Endothelial cell of umbilical vein (primary cell): Measurements from ENCODE around the gene COX10. TPM values are rescaled to one million over a fixed set of nuclear protein-coding genes. Genes with fewer than 3 reads are reported as not detected.

Experiments
- BruUV-seq: library from RNA; stranded (reverse); fragments of 400-500 nt; replicated peaks from 2 replicates; lab custom pipeline; 2021; lab: Mats Ljungman, UMichigan
- CTCF ChIA-PET: fragments of 300-600, 350-600 bp; sonication (Branson Sonifier 250); formaldehyde crosslinking; loops from one replicate; lab custom pipeline; 2021; ENCODE audit warnings: antibody characterized with exemption, inconsistent platforms; lab: Charles Lee
- POLR2A ChIA-PET: fragments of 300-600, 350-600 bp; sonication (Branson Sonifier 250); formaldehyde crosslinking; loops from one replicate; lab custom pipeline; 2021; ENCODE audit warnings: antibody characterized with exemption, inconsistent platforms; lab: Charles Lee
- DNase-seq: peaks from one replicate; pipeline ENCODE4 v3.0.0-alpha.2; 2011; ENCODE audit warnings: low read depth, low spot score
- FAIRE-seq: peaks from 2 replicates; lab custom pipeline; 2011; peaks lifted over from hg19 to GRCh38; lab: Jason Lieb, UNC
- H2AFZ ChIP-seq: 2 replicates; pipeline ENCODE4 v1.6.0; 2012; ENCODE audit warnings: low read depth, low read length, control low read depth, inconsistent platforms
- H3K27ac ChIP-seq: 2 replicates; pipeline ENCODE4 v1.5.1; 2011; ENCODE audit warnings: low read depth, mild to moderate bottlenecking, control low read depth, low read length, moderate library complexity; ENCODE audit not compliant: insufficient read depth
- H3K27me3 ChIP-seq, 2 experiments: 2 replicates each; pipeline versions ENCODE4 v1.6.0 to v1.6.1; 2011; ENCODE audit warnings: low read length in 2 of 2, mixed read lengths in 1 of 2; ENCODE audit not compliant: control insufficient read depth in 2 of 2, insufficient read depth in 2 of 2
- H3K36me3 ChIP-seq, 2 experiments: 2 replicates in 1 of 2; 3 replicates in 1 of 2; pipeline ENCODE4 v1.5.1; 2011; ENCODE audit warnings: low read length in 2 of 2, mild to moderate bottlenecking in 1 of 2, moderate library complexity in 1 of 2; ENCODE audit not compliant: control insufficient read depth in 2 of 2, insufficient read depth in 2 of 2; ENCODE audit errors: extremely low read depth in 1 of 2
- H3K4me1 ChIP-seq: 3 replicates; pipeline ENCODE4 v1.5.1; 2011; ENCODE audit warnings: mild to moderate bottlenecking, low read length; ENCODE audit not compliant: control insufficient read depth, insufficient read depth; ENCODE audit errors: extremely low read depth
- H3K4me2 ChIP-seq: 2 replicates; pipeline ENCODE4 v1.6.1; 2011; ENCODE audit warnings: low read length, control low read depth, mixed read lengths; ENCODE audit not compliant: insufficient read depth
- H3K4me3 ChIP-seq, 3 experiments: fragments of 200-600 bp in 1 of 3; sonication (generic), shearing (Covaris generic) in 1 of 3; replicated peaks in 1 of 3; 2 replicates each; pipeline ENCODE4 v1.5.1; 2011 to 2016; ENCODE audit warnings: control low read depth in 3 of 3, low read length in 3 of 3, mild to moderate bottlenecking in 2 of 3, inconsistent platforms in 1 of 3, low read depth in 1 of 3, moderate library complexity in 1 of 3; ENCODE audit not compliant: insufficient read depth in 1 of 3
- H3K79me2 ChIP-seq: 2 replicates; pipeline ENCODE4 v1.6.0; 2012; ENCODE audit warnings: low read length, inconsistent platforms; ENCODE audit not compliant: control insufficient read depth, insufficient read depth
- H3K9ac ChIP-seq: replicated peaks from 2 replicates; pipeline ENCODE3; 2011; ENCODE audit warnings: low read length, control low read depth; ENCODE audit not compliant: insufficient read depth; ENCODE audit errors: extremely low read depth
- H3K9me1 ChIP-seq: replicated peaks from 3 replicates; pipeline ENCODE4 v1.6.0; 2011; ENCODE audit warnings: mild to moderate bottlenecking, low read length; ENCODE audit not compliant: control insufficient read depth, insufficient read depth; ENCODE audit errors: extremely low read depth
- H3K9me3 ChIP-seq: replicated peaks from 2 replicates; pipeline ENCODE4 v1.5.1; 2012; ENCODE audit warnings: low read length, inconsistent platforms; ENCODE audit not compliant: control insufficient read depth, insufficient read depth
- H4K20me1 ChIP-seq: replicated peaks from 2 replicates; pipeline ENCODE3; 2011; ENCODE audit warnings: mild to moderate bottlenecking, low read length; ENCODE audit not compliant: control insufficient read depth, insufficient read depth; ENCODE audit errors: extremely low read depth
- EZH2 ChIP-seq: IDR thresholded peaks from 2 replicates; pipeline ENCODE4 v1.6.1; 2012; ENCODE audit warnings: borderline replicate concordance, low read depth, mild to moderate bottlenecking, moderate library complexity, low read length, inconsistent platforms; ENCODE audit not compliant: severe bottlenecking
- FOS ChIP-seq: IDR thresholded peaks from 2 replicates; pipeline ENCODE4 v1.6.1; 2011; ENCODE audit warnings: mild to moderate bottlenecking, low read length, moderate library complexity, borderline replicate concordance; ENCODE audit not compliant: insufficient read depth
- GATA2 ChIP-seq: IDR thresholded peaks from 2 replicates; pipeline ENCODE4 v1.7.0; 2011; ENCODE audit warnings: low read depth, mild to moderate bottlenecking, moderate library complexity, mixed read lengths, low read length; ENCODE audit not compliant: insufficient read length, insufficient read depth
- JUN ChIP-seq: IDR thresholded peaks from 2 replicates; pipeline ENCODE4 v1.6.1; 2011; ENCODE audit warnings: borderline replicate concordance, low read depth; ENCODE audit not compliant: insufficient read length, insufficient read depth
- MYC ChIP-seq: IDR thresholded peaks from one replicate; pipeline ENCODE4 v1.6.1; 2011; ENCODE audit warnings: mild to moderate bottlenecking, low read depth, low read length
- POLR2A ChIP-seq: IDR thresholded peaks from 2 replicates; pipeline ENCODE4 v1.6.1; 2012; ENCODE audit warnings: low read depth, mild to moderate bottlenecking, control low read depth, low read length
- POLR2AphosphoS5 ChIP-seq: IDR thresholded peaks from 2 replicates; pipeline ENCODE4 v1.6.1; 2012; ENCODE audit warnings: low read depth, mild to moderate bottlenecking, control low read depth, low read length, moderate library complexity; ENCODE audit not compliant: insufficient read depth
- dilution Hi-C: fragments of 300-500 bp; cut with MboI; formaldehyde crosslinking; loops from one replicate; pipeline ENCODE4 v1.15.0; 2019; ENCODE audit warnings: low sequenced_read_pairs; ENCODE audit not compliant: extremely low pct_ligation_motif_present
- intact Hi-C: fragments of 100-400 bp; cut with micrococcal nuclease; formaldehyde crosslinking; loops from one replicate; pipeline ENCODE4 v1.10.0; 2022
- polyA plus RNA-seq, 4 experiments: library from polyadenylated mRNA; depleted of rRNA in 3 of 4; stranded (reverse) in 3 of 4; unstranded in 1 of 4; fragments of >200 nt; gene quantifications; 2 replicates each; pipeline versions ENCODE4 v1.2.1 to v1.2.3, GENCODE V29; 2011 to 2012; ENCODE audit warnings: missing spikeins in 1 of 4
- total RNA-seq: library from RNA; stranded (reverse); gene quantifications from 2 replicates; pipeline ENCODE4 v1.2.3, GENCODE V29; 2021
- TF ChIP-seq, protein P1 (sequence below): IDR thresholded peaks from 2 replicates; pipeline ENCODE4 v1.6.1; 2011; ENCODE audit not compliant: insufficient read depth, insufficient read length
- TF ChIP-seq, protein P2 (sequence below), 2 donors: IDR thresholded peaks; 1 replicate in 1 of 2; 2 replicates in 1 of 2; pipeline ENCODE4 v1.5.1; 2011; ENCODE audit warnings: low read length in 2 of 2, mild to moderate bottlenecking in 2 of 2, moderate library complexity in 2 of 2, control low read depth in 1 of 2, inconsistent platforms in 1 of 2, low read depth in 1 of 2; ENCODE audit not compliant: insufficient read depth in 1 of 2; ENCODE audit errors: extremely low read depth in 1 of 2

COX10 gene
- total and polyA plus RNA-seq, 2 donors (not counting 3 experiments of a cell fraction or from before 2014, with no cell fraction given) = 9.8 to 12.1 TPM

DNA sequence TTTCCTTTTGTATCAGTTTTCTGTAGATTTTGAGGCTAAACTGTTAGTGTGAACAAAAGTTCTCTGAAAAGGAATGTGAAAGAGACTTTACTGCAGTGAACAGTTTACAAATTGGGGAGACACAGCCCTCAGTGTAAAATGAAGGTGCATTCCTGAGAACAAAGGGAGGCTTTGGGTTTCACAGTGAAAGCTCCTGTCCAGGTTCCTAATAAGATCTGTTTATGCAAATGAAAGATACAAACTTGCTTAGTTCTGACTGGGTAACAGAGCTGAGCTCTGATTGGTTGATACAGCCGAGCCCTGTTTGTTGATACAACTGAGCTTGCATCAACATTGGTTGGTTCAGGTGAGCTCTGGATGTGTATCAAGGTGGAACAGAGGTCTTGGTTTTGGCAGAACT lies 175.7 kb downstream of the COX10 start:
- Histone ChIP-seq H3K27ac (no peak overlapping the region), H3K4me2 (no peak overlapping the region), H3K36me3 (no peaks in the 10 kb centered on the region), H4K20me1 (no peaks in the 10 kb centered on the region), H3K9me1 (no peaks in the 10 kb centered on the region), H3K4me3 (no peak overlapping the region), H2AFZ (no peak overlapping the region), H3K27me3 (peaks cover 0 to 4% of the 10 kb centered on the region in 2 experiments), H3K4me1 (no peaks in the 10 kb centered on the region), H3K79me2 (no peaks in the 10 kb centered on the region), H3K9me3 (no peaks in the 10 kb centered on the region), H3K9ac (no peak overlapping the region)
- intact Hi-C loops (no loop called here), dilution Hi-C loops (no loop called here)
- no peak for FAIRE-seq
- POLR2A ChIA-PET = no interaction called here
- CTCF ChIA-PET = no interaction called here
- no TSS peak for BruUV-seq
- no peak for DNase-seq
- TF ChIP-seq EZH2 (no peak), GATA2 (no peak), JUN (no peak), POLR2A (no peak), POLR2AphosphoS5 (no peak), MYC (no peak), FOS (no peak)
- TF ChIP-seq, protein P1, sequence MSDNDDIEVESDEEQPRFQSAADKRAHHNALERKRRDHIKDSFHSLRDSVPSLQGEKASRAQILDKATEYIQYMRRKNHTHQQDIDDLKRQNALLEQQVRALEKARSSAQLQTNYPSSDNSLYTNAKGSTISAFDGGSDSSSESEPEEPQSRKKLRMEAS = no peak
- TF ChIP-seq, protein P2, sequence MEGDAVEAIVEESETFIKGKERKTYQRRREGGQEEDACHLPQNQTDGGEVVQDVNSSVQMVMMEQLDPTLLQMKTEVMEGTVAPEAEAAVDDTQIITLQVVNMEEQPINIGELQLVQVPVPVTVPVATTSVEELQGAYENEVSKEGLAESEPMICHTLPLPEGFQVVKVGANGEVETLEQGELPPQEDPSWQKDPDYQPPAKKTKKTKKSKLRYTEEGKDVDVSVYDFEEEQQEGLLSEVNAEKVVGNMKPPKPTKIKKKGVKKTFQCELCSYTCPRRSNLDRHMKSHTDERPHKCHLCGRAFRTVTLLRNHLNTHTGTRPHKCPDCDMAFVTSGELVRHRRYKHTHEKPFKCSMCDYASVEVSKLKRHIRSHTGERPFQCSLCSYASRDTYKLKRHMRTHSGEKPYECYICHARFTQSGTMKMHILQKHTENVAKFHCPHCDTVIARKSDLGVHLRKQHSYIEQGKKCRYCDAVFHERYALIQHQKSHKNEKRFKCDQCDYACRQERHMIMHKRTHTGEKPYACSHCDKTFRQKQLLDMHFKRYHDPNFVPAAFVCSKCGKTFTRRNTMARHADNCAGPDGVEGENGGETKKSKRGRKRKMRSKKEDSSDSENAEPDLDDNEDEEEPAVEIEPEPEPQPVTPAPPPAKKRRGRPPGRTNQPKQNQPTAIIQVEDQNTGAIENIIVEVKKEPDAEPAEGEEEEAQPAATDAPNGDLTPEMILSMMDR (IDR thresholded peaks at IDR 0.05; ENCODE audit: extremely low read depth in 1 of 2, insufficient read depth in 1 of 2, low read depth in 1 of 2, low read length in 2 of 2) = no peak
